HG03039 (cell line): ENCODE measurements around the gene CST3.
A peak's percentile ranks its signal among the peaks of the same experiment; 100 is the strongest.
"Not testable (repeated sequence)": the region's sequence is repeated elsewhere in the genome, so short reads cannot be mapped to it uniquely, and the experiment has no call there.

Experiments used
- ATAC-seq: cut with Tn5 transposase; IDR thresholded peaks from one replicate; pipeline ENCODE4 v1.9.1; 2021; ENCODE audit warnings: mild to moderate bottlenecking, moderate library complexity; ENCODE audit not compliant: unreplicated experiment

The CST3 gene, protein sequence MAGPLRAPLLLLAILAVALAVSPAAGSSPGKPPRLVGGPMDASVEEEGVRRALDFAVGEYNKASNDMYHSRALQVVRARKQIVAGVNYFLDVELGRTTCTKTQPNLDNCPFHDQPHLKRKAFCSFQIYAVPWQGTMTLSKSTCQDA

DNA sequence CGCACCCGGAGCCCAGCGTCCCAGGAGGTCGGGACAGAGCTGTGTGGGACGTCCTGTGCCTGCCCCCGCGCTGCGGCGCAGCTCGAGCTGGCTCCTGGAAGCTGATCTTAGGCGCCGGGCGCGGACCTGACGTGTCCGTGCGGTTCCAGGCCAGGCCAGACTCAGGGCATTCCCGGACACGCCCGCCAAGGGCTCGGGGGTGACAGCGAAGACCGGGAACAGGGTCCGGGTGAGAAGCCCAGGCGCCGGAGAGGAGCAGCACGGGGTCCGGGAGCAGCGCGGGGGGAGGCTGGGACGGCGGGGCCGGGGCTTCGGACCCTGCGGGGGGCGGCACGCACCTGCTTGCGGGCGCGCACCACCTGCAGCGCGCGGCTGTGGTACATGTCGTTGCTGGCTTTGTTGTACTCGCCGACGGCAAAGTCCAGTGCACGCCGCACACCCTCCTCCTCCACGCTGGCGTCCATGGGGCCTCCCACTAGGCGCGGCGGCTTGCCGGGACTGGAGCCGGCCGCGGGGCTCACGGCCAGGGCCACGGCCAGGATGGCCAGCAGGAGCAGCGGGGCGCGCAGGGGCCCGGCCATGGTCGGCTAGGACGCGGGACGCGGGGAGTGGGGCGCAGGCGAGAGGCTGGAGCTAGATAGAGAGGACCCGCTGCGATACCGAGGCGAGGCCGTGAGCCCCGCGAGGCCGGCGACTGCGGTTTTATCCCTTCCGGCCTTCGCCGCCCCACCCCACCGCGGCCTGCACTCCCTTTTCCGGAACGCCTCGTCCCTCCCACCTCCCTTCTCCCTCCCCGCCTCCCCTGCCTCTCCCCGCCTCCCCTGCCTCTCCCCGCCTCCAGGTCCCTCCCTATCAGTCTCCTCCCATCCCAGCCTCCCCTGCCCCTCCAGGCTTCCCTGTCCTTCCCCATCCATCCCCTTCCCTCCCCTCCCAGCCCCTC lies at the start of gene CST3:
Gene CST3 (minus strand): TSS at position 674 of the 940 bp plus-strand sequence. CDS start 93 bp downstream, at position 581.
- ATAC-seq = peak; percentile 59

GRCh38 chr20:23686046-23686750 lies 48.4 kb upstream of the CST3 start:
- no peak for ATAC-seq

- ATAC-seq = not testable (repeated sequence)
Observed at GRCh38 chr20:23685529-23685896, 47.8 kb upstream of the CST3 start.

- no peak for ATAC-seq
Observed at GRCh38 chr20:23684261-23684660, 46.5 kb upstream of the CST3 start.

GRCh38 chr20:23683807-23684206 lies 46.1 kb upstream of the CST3 start:
- ATAC-seq = no peak

- ATAC-seq = no peak
Observed at GRCh38 chr20:23683281-23683680, 45.5 kb upstream of the CST3 start.

DNA sequence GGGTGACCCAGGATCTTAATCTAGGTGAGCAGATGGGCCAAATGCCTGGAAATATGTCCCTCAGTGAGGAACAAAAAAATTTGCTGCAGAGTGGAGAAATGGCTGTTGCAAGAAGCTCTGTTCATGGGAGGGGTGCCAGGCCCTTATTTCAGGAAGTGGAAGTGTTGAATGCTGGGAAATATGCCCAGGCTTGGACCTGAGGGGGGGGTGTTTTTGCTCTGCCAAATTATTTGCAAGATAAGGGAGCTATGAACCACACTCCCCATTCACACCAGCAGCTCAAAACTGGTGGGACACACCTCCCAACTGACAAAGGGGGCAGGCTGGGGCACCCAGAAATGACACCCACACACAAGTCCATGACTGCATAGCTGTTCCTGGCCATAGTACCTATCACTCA lies 42.4 kb upstream of the CST3 start:
- ATAC-seq = no peak

DNA sequence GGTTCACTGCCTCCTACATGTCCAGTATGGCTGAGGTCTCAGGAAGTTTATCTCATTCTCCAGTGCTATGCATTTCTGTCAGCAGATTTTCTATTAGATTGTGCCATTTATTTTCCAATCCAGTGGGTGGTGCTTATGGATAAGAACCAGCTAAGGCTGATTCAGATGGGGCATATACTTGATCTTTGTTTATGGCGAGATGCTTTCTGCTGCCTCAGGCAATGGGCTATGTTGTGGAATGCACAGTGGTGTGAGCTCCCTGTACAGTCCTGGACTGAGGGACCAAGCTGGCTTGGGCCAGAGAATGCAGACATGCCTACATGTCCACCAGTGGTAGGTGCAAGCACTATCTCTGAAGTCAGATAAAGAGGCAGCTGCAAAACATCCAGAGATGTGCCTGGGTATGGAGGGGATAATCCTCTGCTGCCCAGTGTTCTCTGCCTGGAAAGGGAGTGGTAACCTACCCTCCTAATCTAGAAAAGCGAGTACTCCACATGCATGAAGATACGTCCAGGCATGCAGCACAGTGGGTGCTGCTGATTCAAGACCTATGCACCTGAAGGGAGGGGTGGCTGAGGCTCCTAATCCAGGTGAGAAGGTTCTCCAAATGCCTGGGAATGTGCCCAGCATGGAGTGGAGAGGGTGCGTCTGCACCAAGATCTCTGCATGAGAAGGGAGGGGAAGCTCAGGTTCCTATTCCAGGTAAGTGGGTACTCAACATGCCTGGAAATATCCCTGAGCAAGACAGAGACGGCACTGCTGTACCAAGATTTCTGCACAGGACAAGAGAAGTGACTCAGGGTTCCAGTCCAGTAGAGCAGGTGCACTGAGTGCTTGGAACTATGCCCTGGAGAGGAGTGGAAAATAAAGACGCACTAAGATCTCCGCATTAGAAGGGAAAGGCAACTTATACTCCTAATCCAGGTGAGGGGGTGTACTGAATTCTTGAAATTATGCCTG lies 41.7 kb upstream of the CST3 start:
- ATAC-seq = no peak

GRCh38 chr20:23673209-23673608 lies 35.5 kb upstream of the CST3 start:
- ATAC-seq = no peak

DNA sequence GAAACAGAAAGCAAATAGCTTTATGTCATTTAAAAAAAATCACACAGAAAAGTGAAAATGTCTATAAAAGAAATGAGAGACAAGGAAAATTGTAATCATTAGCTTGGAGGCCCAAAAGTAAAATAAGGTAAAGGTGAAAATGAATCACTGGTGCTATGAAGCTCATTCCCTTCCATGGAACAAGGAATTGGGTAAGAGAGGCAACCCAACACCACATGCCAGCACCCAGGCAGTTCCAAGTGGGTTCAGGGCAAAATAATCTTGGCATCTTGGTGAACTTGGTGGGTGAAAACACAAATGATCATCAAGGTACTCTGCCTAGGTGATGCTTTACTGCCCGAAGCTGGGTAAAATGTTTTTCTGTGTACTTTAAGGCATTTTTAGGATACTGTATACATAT lies 34.4 kb upstream of the CST3 start:
- ATAC-seq = no peak

- no peak for ATAC-seq
Observed at GRCh38 chr20:23671479-23671878, 33.7 kb upstream of the CST3 start.

DNA sequence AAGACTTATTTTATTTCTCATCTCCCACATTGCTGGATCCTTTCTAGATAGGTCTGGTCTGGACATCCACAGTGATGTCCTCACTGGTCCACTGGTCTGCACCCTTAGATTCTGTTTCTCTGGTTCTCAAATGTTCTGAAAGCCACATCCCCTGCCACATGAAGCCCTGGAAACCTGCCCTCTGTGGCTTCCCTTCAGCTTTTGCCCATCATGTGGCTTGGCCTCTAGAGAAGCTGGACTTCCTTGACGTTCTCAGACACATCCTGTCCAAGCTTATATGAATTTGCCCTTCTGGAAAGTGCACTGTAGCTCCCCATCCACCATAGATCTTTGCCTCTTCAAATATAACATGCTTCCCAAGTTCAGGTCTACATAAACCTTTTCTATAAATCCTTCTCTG lies 32.6 kb upstream of the CST3 start:
- ATAC-seq = no peak

DNA sequence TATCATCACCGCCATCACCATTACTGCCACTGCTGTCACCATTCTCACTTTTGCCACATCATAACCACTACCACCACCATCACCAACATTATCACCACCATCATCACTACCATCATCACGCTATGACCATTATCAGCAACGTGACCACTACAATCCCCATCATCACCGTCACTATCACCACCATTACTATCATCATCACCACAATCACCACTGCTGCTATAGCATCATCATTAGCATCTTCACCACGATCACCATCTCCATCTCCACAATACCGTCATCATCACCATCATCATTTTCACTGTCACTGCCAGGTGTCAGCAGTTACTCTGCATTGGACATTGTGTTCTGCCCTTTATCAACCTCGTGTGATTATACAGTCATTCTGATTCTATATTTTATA lies 32.1 kb upstream of the CST3 start:
- no peak for ATAC-seq

GRCh38 chr20:23669327-23669726 lies 31.6 kb upstream of the CST3 start:
- ATAC-seq = no peak

GRCh38 chr20:23668477-23668951 lies 30.8 kb upstream of the CST3 start:
- ATAC-seq = peak; percentile 63

GRCh38 chr20:23667666-23668065 lies 29.9 kb upstream of the CST3 start:
- ATAC-seq = no peak

GRCh38 chr20:23666698-23667097 lies 28.9 kb upstream of the CST3 start:
- ATAC-seq = no peak

DNA sequence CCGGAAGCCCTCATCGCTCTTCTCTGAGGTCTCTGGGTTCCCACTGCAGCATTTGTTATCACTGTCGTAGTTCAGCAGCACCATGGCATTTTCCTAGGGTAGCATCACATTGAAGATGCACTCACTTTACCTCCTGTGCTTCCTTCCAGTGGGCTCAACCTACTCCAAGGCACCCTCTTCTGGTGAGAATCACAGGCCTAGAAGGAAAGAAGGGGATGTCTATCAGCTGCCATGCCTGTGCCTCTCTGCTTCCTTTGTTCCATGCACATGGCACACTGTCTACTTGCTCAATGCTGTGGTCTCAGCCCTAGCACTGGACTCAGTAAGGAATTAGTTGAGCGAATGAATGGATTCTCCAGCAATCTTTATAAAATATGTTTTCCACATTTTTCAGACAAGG lies 28.4 kb upstream of the CST3 start:
- no peak for ATAC-seq

DNA sequence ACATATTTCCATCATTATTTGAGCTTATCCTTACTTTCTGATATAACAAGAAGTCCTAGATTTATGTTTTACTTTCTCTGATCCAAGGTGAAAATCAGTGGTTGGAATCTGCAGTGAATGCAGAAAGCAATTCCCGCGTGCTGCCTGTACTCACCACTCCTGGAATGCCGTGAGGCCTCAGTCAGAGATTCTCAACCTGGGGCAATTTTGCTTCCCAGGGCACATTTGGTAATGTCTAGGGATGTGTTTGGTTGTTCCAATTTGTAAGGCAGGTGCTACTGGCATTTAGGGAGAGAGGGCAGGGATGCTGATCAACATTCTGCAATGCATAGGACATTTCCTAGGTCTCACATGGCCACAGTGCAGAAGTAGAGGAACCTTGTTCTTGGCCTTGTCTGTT lies 27.2 kb upstream of the CST3 start:
- no peak for ATAC-seq

DNA sequence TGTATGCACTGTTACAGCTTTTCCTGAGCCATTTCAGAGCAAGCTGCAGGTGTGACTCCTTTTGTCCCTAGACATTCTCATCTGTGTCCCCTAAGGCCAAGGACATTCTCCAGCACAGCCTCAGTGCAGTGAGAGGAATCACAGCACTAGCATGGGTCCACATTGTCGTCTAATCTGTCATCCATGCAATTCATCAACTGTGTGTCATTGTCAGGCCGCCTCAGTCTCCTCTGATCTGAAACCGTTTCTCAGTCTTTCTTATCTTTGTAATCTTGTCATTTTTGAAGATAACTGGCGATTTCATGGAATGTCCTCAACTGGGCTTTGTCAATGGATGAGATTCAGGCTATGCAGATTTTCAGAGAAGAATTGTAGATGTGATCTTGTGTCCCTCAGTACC lies 26.3 kb upstream of the CST3 start:
- not testable (repeated sequence) for ATAC-seq

- ATAC-seq = no peak
Observed at GRCh38 chr20:23663180-23663579, 25.4 kb upstream of the CST3 start.
